ENCODE measurements around the gene SLC30A1. TPM values are rescaled to one million over a fixed set of nuclear protein-coding genes. Genes with fewer than 3 reads are reported as not detected.

Gene SLC30A1
- total and polyA plus RNA-seq, 2 donors = 5.7 to 9.3 TPM

GRCh38 chr1:211620097-211620496 is 41.1 kb upstream of the SLC30A1 start:
- Histone ChIP-seq H3K27me3 (ENCODE audit: control insufficient read depth in 2 of 2, insufficient read depth in 1 of 2, low read length in 1 of 2) (no peaks in the 10 kb centered on the region), H3K4me1 (ENCODE audit: control insufficient read depth in 2 of 2, insufficient read depth in 2 of 2, low read length in 2 of 2) (peaks cover 0 to 2% of the 10 kb centered on the region in 2 donors), H3K27ac (ENCODE audit: low read depth in 1 of 2, low read length in 1 of 2) (no peak overlapping the region), H3K4me3 (ENCODE audit: low read length in 2 of 2) (no peak overlapping the region), H3K9me3 (ENCODE audit: control insufficient read depth in 2 of 2, insufficient read depth in 1 of 2, low read length in 1 of 2) (no peaks in the 10 kb centered on the region), H3K36me3 (ENCODE audit: control insufficient read depth in 2 of 2, insufficient read depth in 2 of 2, low read length in 1 of 2) (no peaks in the 10 kb centered on the region)
- WGBS = 91% methylated on average over 5 of the region's 5 CpGs
- no peak for DNase-seq (ENCODE audit: low read depth in 6 of 9, low spot score in 9 of 9)

GRCh38 chr1:211619033-211619996 is 40.4 kb upstream of the SLC30A1 start:
- H3K4me1 ChIP-seq (ENCODE audit: control insufficient read depth in 2 of 2, insufficient read depth in 2 of 2, low read length in 2 of 2) = peaks cover 0 to 2% of the 10 kb centered on the region in 2 donors
- H3K27ac ChIP-seq (ENCODE audit: low read depth in 1 of 2, low read length in 1 of 2) = no peak overlapping the region
- H3K36me3 ChIP-seq (ENCODE audit: control insufficient read depth in 2 of 2, insufficient read depth in 2 of 2, low read length in 1 of 2) = no peaks in the 10 kb centered on the region
- no peaks in the 10 kb centered on the region for H3K9me3 ChIP-seq (ENCODE audit: control insufficient read depth in 2 of 2, insufficient read depth in 1 of 2, low read length in 1 of 2)
- H3K27me3 ChIP-seq (ENCODE audit: control insufficient read depth in 2 of 2, insufficient read depth in 1 of 2, low read length in 1 of 2) = no peaks in the 10 kb centered on the region
- 85% methylated on average over 8 of the region's 8 CpGs for WGBS
- no peak for DNase-seq (ENCODE audit: low read depth in 6 of 9, low spot score in 9 of 9)
- H3K4me3 ChIP-seq (ENCODE audit: low read length in 2 of 2) = no peak overlapping the region

GRCh38 chr1:211616965-211617297 is 38.0 kb upstream of the SLC30A1 start:
- Histone ChIP-seq H3K27ac (ENCODE audit: low read depth in 1 of 2, low read length in 1 of 2) (no peak overlapping the region), H3K4me3 (ENCODE audit: low read length in 2 of 2) (no peak overlapping the region), H3K9me3 (ENCODE audit: control insufficient read depth in 2 of 2, insufficient read depth in 1 of 2, low read length in 1 of 2) (no peaks in the 10 kb centered on the region), H3K4me1 (ENCODE audit: control insufficient read depth in 2 of 2, insufficient read depth in 2 of 2, low read length in 2 of 2) (peaks cover 0 to 5% of the 10 kb centered on the region in 2 donors), H3K27me3 (ENCODE audit: control insufficient read depth in 2 of 2, insufficient read depth in 1 of 2, low read length in 1 of 2) (no peaks in the 10 kb centered on the region), H3K36me3 (ENCODE audit: control insufficient read depth in 2 of 2, insufficient read depth in 2 of 2, low read length in 1 of 2) (no peaks in the 10 kb centered on the region)
- WGBS = 96% methylated on average over 5 of the region's 5 CpGs
- DNase-seq (ENCODE audit: low read depth in 6 of 9, low spot score in 9 of 9) = no peak

- no peaks in the 10 kb centered on the region for H3K9me3 ChIP-seq (ENCODE audit: control insufficient read depth in 2 of 2, insufficient read depth in 1 of 2, low read length in 1 of 2)
- H3K27me3 ChIP-seq (ENCODE audit: control insufficient read depth in 2 of 2, insufficient read depth in 1 of 2, low read length in 1 of 2) = no peaks in the 10 kb centered on the region
- H3K4me3 ChIP-seq (ENCODE audit: low read length in 2 of 2) = no peak overlapping the region
- H3K4me1 ChIP-seq (ENCODE audit: control insufficient read depth in 2 of 2, insufficient read depth in 2 of 2, low read length in 2 of 2) = peaks cover 0 to 2% of the 10 kb centered on the region in 2 donors
- DNase-seq (ENCODE audit: low read depth in 6 of 9, low spot score in 9 of 9) = no peak
- WGBS = 95% methylated on average over 13 of the region's 13 CpGs
- H3K27ac ChIP-seq (ENCODE audit: low read depth in 1 of 2, low read length in 1 of 2) = no peak overlapping the region
- H3K36me3 ChIP-seq (ENCODE audit: control insufficient read depth in 2 of 2, insufficient read depth in 2 of 2, low read length in 1 of 2) = no peaks in the 10 kb centered on the region
These were observed 37.4 kb upstream of the SLC30A1 start for GRCh38 chr1:211616231-211616964.

- Histone ChIP-seq H3K4me1 (ENCODE audit: control insufficient read depth in 2 of 2, insufficient read depth in 2 of 2, low read length in 2 of 2) (peaks cover 0 to 2% of the 10 kb centered on the region in 2 donors), H3K36me3 (ENCODE audit: control insufficient read depth in 2 of 2, insufficient read depth in 2 of 2, low read length in 1 of 2) (no peaks in the 10 kb centered on the region), H3K27me3 (ENCODE audit: control insufficient read depth in 2 of 2, insufficient read depth in 1 of 2, low read length in 1 of 2) (no peaks in the 10 kb centered on the region), H3K9me3 (ENCODE audit: control insufficient read depth in 2 of 2, insufficient read depth in 1 of 2, low read length in 1 of 2) (no peaks in the 10 kb centered on the region), H3K4me3 (ENCODE audit: low read length in 2 of 2) (no peak overlapping the region), H3K27ac (ENCODE audit: low read depth in 1 of 2, low read length in 1 of 2) (no peak overlapping the region)
- DNase-seq (ENCODE audit: low read depth in 6 of 9, low spot score in 9 of 9) = no peak
- WGBS = 90% methylated on average over 11 of the region's 11 CpGs
These were observed 35.7 kb upstream of the SLC30A1 start for GRCh38 chr1:211614615-211615014.

- Histone ChIP-seq H3K9me3 (ENCODE audit: control insufficient read depth in 2 of 2, insufficient read depth in 1 of 2, low read length in 1 of 2) (no peaks in the 10 kb centered on the region), H3K4me3 (ENCODE audit: low read length in 2 of 2) (no peak overlapping the region), H3K27me3 (ENCODE audit: control insufficient read depth in 2 of 2, insufficient read depth in 1 of 2, low read length in 1 of 2) (no peaks in the 10 kb centered on the region), H3K4me1 (ENCODE audit: control insufficient read depth in 2 of 2, insufficient read depth in 2 of 2, low read length in 2 of 2) (peaks cover 0 to 2% of the 10 kb centered on the region in 2 donors), H3K27ac (ENCODE audit: low read depth in 1 of 2, low read length in 1 of 2) (no peak overlapping the region), H3K36me3 (ENCODE audit: control insufficient read depth in 2 of 2, insufficient read depth in 2 of 2, low read length in 1 of 2) (no peaks in the 10 kb centered on the region)
- DNase-seq (ENCODE audit: low read depth in 6 of 9, low spot score in 9 of 9) = no peak
- 94% methylated on average over 5 of the region's 5 CpGs for whole genome bisulfite sequencing
These were observed 35.0 kb upstream of the SLC30A1 start for GRCh38 chr1:211613951-211614350.

- Histone ChIP-seq H3K36me3 (ENCODE audit: control insufficient read depth in 2 of 2, insufficient read depth in 2 of 2, low read length in 1 of 2) (no peaks in the 10 kb centered on the region), H3K9me3 (ENCODE audit: control insufficient read depth in 2 of 2, insufficient read depth in 1 of 2, low read length in 1 of 2) (no peaks in the 10 kb centered on the region), H3K4me1 (ENCODE audit: control insufficient read depth in 2 of 2, insufficient read depth in 2 of 2, low read length in 2 of 2) (peaks cover 0 to 2% of the 10 kb centered on the region in 2 donors), H3K27me3 (ENCODE audit: control insufficient read depth in 2 of 2, insufficient read depth in 1 of 2, low read length in 1 of 2) (no peaks in the 10 kb centered on the region), H3K4me3 (ENCODE audit: low read length in 2 of 2) (no peak overlapping the region), H3K27ac (ENCODE audit: low read depth in 1 of 2, low read length in 1 of 2) (no peak overlapping the region)
- DNase-seq (ENCODE audit: low read depth in 6 of 9, low spot score in 9 of 9) = no peak
- WGBS = 77% methylated on average over 8 of the region's 8 CpGs
These were observed 34.4 kb upstream of the SLC30A1 start for GRCh38 chr1:211613108-211613947.

GRCh38 chr1:211612786-211613107 is 33.8 kb upstream of the SLC30A1 start:
- Histone ChIP-seq H3K9me3 (ENCODE audit: control insufficient read depth in 2 of 2, insufficient read depth in 1 of 2, low read length in 1 of 2) (no peaks in the 10 kb centered on the region), H3K4me1 (ENCODE audit: control insufficient read depth in 2 of 2, insufficient read depth in 2 of 2, low read length in 2 of 2) (peaks cover 0 to 2% of the 10 kb centered on the region in 2 donors), H3K4me3 (ENCODE audit: low read length in 2 of 2) (no peak overlapping the region), H3K36me3 (ENCODE audit: control insufficient read depth in 2 of 2, insufficient read depth in 2 of 2, low read length in 1 of 2) (no peaks in the 10 kb centered on the region), H3K27me3 (ENCODE audit: control insufficient read depth in 2 of 2, insufficient read depth in 1 of 2, low read length in 1 of 2) (no peaks in the 10 kb centered on the region), H3K27ac (ENCODE audit: low read depth in 1 of 2, low read length in 1 of 2) (no peak overlapping the region)
- no peak for DNase-seq (ENCODE audit: low read depth in 6 of 9, low spot score in 9 of 9)
- 94% methylated on average over 6 of the region's 6 CpGs for WGBS
